HCT116 (cell line): Measurements from ENCODE around the gene P2RY4. TPM values are rescaled to one million over a fixed set of nuclear protein-coding genes. Genes with fewer than 3 reads are reported as not detected.

Experiments used
- ATAC-seq: fragments of 200-7000 bp; cut with Tn5 transposase; 2 replicates; pipeline ENCODE4 v1.9.1; 2020; ENCODE audit warnings: mild to moderate bottlenecking, moderate library complexity
- BruUV-seq: library from RNA; stranded (reverse); fragments of 400-500 nt; replicated peaks from 2 replicates; lab custom pipeline; 2021; lab: Mats Ljungman, UMichigan
- CTCF ChIA-PET: fragments of 300-600 bp; sonication (Branson Sonifier 250); formaldehyde crosslinking; loops from one replicate; lab custom pipeline; 2021; ENCODE audit warnings: antibody characterized with exemption; lab: Charles Lee
- POLR2A ChIA-PET: fragments of 300-600, 350-600 bp; sonication (Branson Sonifier 250); formaldehyde crosslinking; loops from one replicate; lab custom pipeline; 2021; ENCODE audit warnings: antibody characterized with exemption; lab: Charles Lee
- RAD21 ChIA-PET, 2 experiments: fragments of 300-600 bp; sonication (Branson Sonifier 250); formaldehyde crosslinking; loops; one replicate each; lab custom pipeline; 2023; ENCODE audit warnings: low total read pairs in 2 of 2; ENCODE audit not compliant: uncharacterized antibody in 2 of 2, unreplicated experiment in 2 of 2, low non-redundant PET in 1 of 2; lab: Charles Lee
- DNase-seq: peaks from one replicate; pipeline ENCODE4 v3.0.0-alpha.2; 2010; ENCODE audit warnings: low read depth, low spot score
- H2AFZ ChIP-seq: fragments of 200-600 bp; shearing (Covaris generic), sonication (generic); 2 replicates; pipeline ENCODE4 v1.6.1; 2017; ENCODE audit warnings: low read depth, mixed run types, mixed read lengths, antibody characterized with exemption, low read length; ENCODE audit not compliant: poor library complexity, severe bottlenecking
- H3K27ac ChIP-seq: 2 replicates; pipeline ENCODE4 v1.5.1; 2012; ENCODE audit warnings: low read depth, low read length
- H3K27me3 ChIP-seq: fragments of 200-600 bp; sonication (generic); 2 replicates; pipeline ENCODE4 v1.6.1; 2016; ENCODE audit warnings: mixed run types, low read length, mixed read lengths; ENCODE audit not compliant: insufficient read depth
- H3K36me3 ChIP-seq, 2 experiments: fragments of 200-500 bp in 1 of 2; fragments of 200-600 bp in 1 of 2; sonication (Bioruptor generic) in 1 of 2; sonication (generic) in 1 of 2; 2 replicates each; pipeline versions ENCODE4 v1.5.1 to v1.6.1; 2014 to 2016; ENCODE audit warnings: low read length in 2 of 2, inconsistent platforms in 1 of 2, mixed read lengths in 1 of 2, mixed run types in 1 of 2; ENCODE audit not compliant: insufficient read depth in 2 of 2, control insufficient read depth in 1 of 2
- H3K4me1 ChIP-seq, 2 experiments: fragments of 200-600 bp in 1 of 2; sonication (generic) in 1 of 2; 2 replicates each; pipeline versions ENCODE4 v1.5.1 to v1.6.1; 2012 to 2017; ENCODE audit warnings: low read length in 2 of 2, inconsistent platforms in 1 of 2, mild to moderate bottlenecking in 1 of 2, mixed read lengths in 1 of 2, mixed run types in 1 of 2, moderate library complexity in 1 of 2; ENCODE audit not compliant: insufficient read depth in 2 of 2, control insufficient read depth in 1 of 2
- H3K4me2 ChIP-seq: fragments of 200-600 bp; sonication (generic); 2 replicates; pipeline ENCODE4 v1.6.1; 2017; ENCODE audit warnings: mixed run types, low read length, mixed read lengths
- H3K4me3 ChIP-seq, 2 experiments: fragments of 200-600 bp in 1 of 2; sonication (generic) in 1 of 2; replicated peaks in 1 of 2; 2 replicates each; pipeline ENCODE4 v1.5.1; 2011 to 2016; ENCODE audit warnings: low read length in 2 of 2, control low read depth in 1 of 2, low read depth in 1 of 2, mild to moderate bottlenecking in 1 of 2, mixed read lengths in 1 of 2, mixed run types in 1 of 2
- H3K79me2 ChIP-seq: fragments of 200-600 bp; sonication (generic); 2 replicates; pipeline ENCODE4 v1.6.1; 2017; ENCODE audit warnings: mild to moderate bottlenecking, mixed run types, low read length, moderate library complexity, mixed read lengths; ENCODE audit not compliant: insufficient read depth
- H3K9ac ChIP-seq: fragments of 200-600 bp; sonication (generic); 2 replicates; pipeline ENCODE4 v1.6.1; 2016; ENCODE audit warnings: low read length, mixed read lengths
- H3K9me2 ChIP-seq: fragments of 200-600 bp; sonication (generic), shearing (Covaris generic); 2 replicates; pipeline ENCODE4 v1.6.1; 2017; ENCODE audit warnings: mixed run types, mild to moderate bottlenecking, moderate library complexity; ENCODE audit not compliant: insufficient read depth
- H3K9me3 ChIP-seq, 2 experiments: fragments of 200-500 bp in 1 of 2; fragments of 200-600 bp in 1 of 2; sonication (Bioruptor generic) in 1 of 2; sonication (generic) in 1 of 2; 2 replicates each; pipeline ENCODE4 v1.6.1; 2014 to 2017; ENCODE audit warnings: low read length in 2 of 2, mixed read lengths in 2 of 2, inconsistent platforms in 1 of 2, low read depth in 1 of 2, mild to moderate bottlenecking in 1 of 2, mixed run types in 1 of 2, moderate library complexity in 1 of 2; ENCODE audit not compliant: control insufficient read depth in 1 of 2, insufficient read depth in 1 of 2
- H4K20me1 ChIP-seq: fragments of 200-600 bp; sonication (generic), shearing (Covaris generic); 2 replicates; pipeline ENCODE4 v1.6.1; 2017; ENCODE audit warnings: mixed run types, mild to moderate bottlenecking, moderate library complexity; ENCODE audit not compliant: insufficient read depth
- ATF3 ChIP-seq: IDR thresholded peaks from 2 replicates; pipeline ENCODE4 v1.6.1; 2012
- CBX3 ChIP-seq: IDR thresholded peaks from 2 replicates; pipeline ENCODE4 v1.6.1; 2012; ENCODE audit warnings: low read depth
- CEBPB ChIP-seq: IDR thresholded peaks from 2 replicates; pipeline ENCODE4 v1.6.1; 2012; ENCODE audit warnings: low read depth
- EGR1 ChIP-seq: IDR thresholded peaks from 2 replicates; pipeline ENCODE4 v1.6.1; 2012; ENCODE audit warnings: low read depth
- ELF1 ChIP-seq: IDR thresholded peaks from 2 replicates; pipeline ENCODE4 v1.6.1; 2012; ENCODE audit warnings: low read depth, borderline replicate concordance
- EZH2 ChIP-seq: fragments of 200-600 bp; sonication (generic); IDR thresholded peaks from 2 replicates; pipeline ENCODE4 v1.6.1; 2017; ENCODE audit warnings: antibody characterized with exemption, mixed run types
- EZH2phosphoT487 ChIP-seq: fragments of 200-600 bp; IDR thresholded peaks from 2 replicates; pipeline ENCODE4 v1.6.1; 2018; ENCODE audit warnings: antibody characterized with exemption, borderline replicate concordance
- MAX ChIP-seq: IDR thresholded peaks from 2 replicates; pipeline ENCODE4 v1.6.1; 2012
- POLR2A ChIP-seq: IDR thresholded peaks from 2 replicates; pipeline ENCODE4 v1.7.0; 2011; ENCODE audit warnings: borderline replicate concordance; ENCODE audit not compliant: insufficient read depth, insufficient read length; ENCODE audit errors: extremely low read depth
- RAD21 ChIP-seq: IDR thresholded peaks from 2 replicates; pipeline ENCODE4 v1.6.1; 2012; ENCODE audit warnings: low read depth, mild to moderate bottlenecking
- REST ChIP-seq: IDR thresholded peaks from 2 replicates; pipeline ENCODE4 v1.6.1; 2012; ENCODE audit warnings: low read depth
- SP1 ChIP-seq: IDR thresholded peaks from 2 replicates; pipeline ENCODE4 v1.6.1; 2012; ENCODE audit warnings: low read depth
- YY1 ChIP-seq: IDR thresholded peaks from 2 replicates; pipeline ENCODE4 v1.6.1; 2011; ENCODE audit warnings: low read length, low read depth, moderate library complexity, mild to moderate bottlenecking; ENCODE audit not compliant: insufficient replicate concordance; ENCODE audit errors: extremely low read depth
- ZBTB33 ChIP-seq: IDR thresholded peaks from 2 replicates; pipeline ENCODE4 v1.6.1; 2011; ENCODE audit warnings: mild to moderate bottlenecking, low read length, moderate library complexity; ENCODE audit not compliant: insufficient replicate concordance; ENCODE audit errors: extremely low read depth
- ZFX ChIP-seq: fragments of 450-650 bp; IDR thresholded peaks from 2 replicates; pipeline ENCODE4 v1.6.1; 2017
- ZNF274 ChIP-seq: fragments of 200-500 bp; sonication (Bioruptor generic); IDR thresholded peaks from 2 replicates; pipeline ENCODE4 v1.6.1; 2014; ENCODE audit warnings: mild to moderate bottlenecking, low read depth, low read length, inconsistent platforms
- intact Hi-C: fragments of 100-400 bp; cut with micrococcal nuclease; formaldehyde crosslinking; loops from 2 replicates; pipeline ENCODE4 v1.10.0; 2022
- total RNA-seq: library from RNA; stranded (reverse); gene quantifications from one replicate; pipeline ENCODE4 v1.2.1, GENCODE V29; 2021; ENCODE audit not compliant: unreplicated experiment

P2RY4 gene
- total RNA-seq, 1 experiment from 2014 or later, result not detected

- intact Hi-C loops, result no loop called here
Measured at GRCh38 chrX:70280573-70280972, 20.6 kb upstream of the P2RY4 start.

GRCh38 chrX:70279081-70279480 is 19.1 kb upstream of the P2RY4 start:
- no peak for DNase-seq
- intact Hi-C loops, result no loop called here
- Histone ChIP-seq H3K4me2 (no peak overlapping the region), H4K20me1 (no peaks in the 10 kb centered on the region), H3K79me2 (no peaks in the 10 kb centered on the region), H3K9me3 (no peaks in the 10 kb centered on the region), H3K27me3 (no peaks in the 10 kb centered on the region), H3K4me3 (no peak overlapping the region), H3K27ac (no peak overlapping the region), H3K4me1 (no peaks in the 10 kb centered on the region), H3K9ac (no peak overlapping the region), H3K36me3 (no peaks in the 10 kb centered on the region), H2AFZ (no peak overlapping the region), H3K9me2 (no peaks in the 10 kb centered on the region)
- CTCF ChIA-PET, result no interaction called here
- POLR2A ChIA-PET, result no interaction called here
- no TSS peak for BruUV-seq
- no peak for ATAC-seq
- RAD21 ChIA-PET, result no interaction called here
- TF ChIP-seq EZH2 (no peak), REST (no peak), YY1 (no peak), ZNF274 (no peak), SP1 (no peak), ELF1 (no peak), EGR1 (no peak), POLR2A (no peak), RAD21 (no peak), ZFX (no peak), MAX (no peak), ZBTB33 (no peak), EZH2phosphoT487 (no peak), ATF3 (no peak)

More at GRCh38 chrX:70280573-70280972, 20.6 kb upstream of the P2RY4 start:
- H3K4me1 ChIP-seq, result no peaks in the 10 kb centered on the region
- ChIA-PET RAD21 (no interaction called here), POLR2A (no interaction called here)
- H3K9me2 ChIP-seq, result no peaks in the 10 kb centered on the region
- H4K20me1 ChIP-seq, result no peaks in the 10 kb centered on the region
- no peak for TF ChIP-seq CEBPB
- no peak for TF ChIP-seq ZNF274
- TF ChIP-seq CBX3, result no peak
- no peak for TF ChIP-seq EZH2
- TF ChIP-seq, all 23 proteins: peak for 0
- H3K79me2 ChIP-seq, result no peaks in the 10 kb centered on the region
- H3K4me3 ChIP-seq, result no peak overlapping the region
- no peak overlapping the region for H2AFZ ChIP-seq
- H3K9ac ChIP-seq, result no peak overlapping the region
- H3K27me3 ChIP-seq, result no peaks in the 10 kb centered on the region
- no TSS peak for BruUV-seq
- H3K27ac ChIP-seq, result no peak overlapping the region
- H3K9me3 ChIP-seq, result no peaks in the 10 kb centered on the region
- ATAC-seq (no peak), DNase-seq (no peak)
- H3K4me2 ChIP-seq, result no peak overlapping the region
- no peaks in the 10 kb centered on the region for H3K36me3 ChIP-seq
- CTCF ChIA-PET, result no interaction called here
